HEK293 (cell line): ENCODE measurements around the gene MLN.

Experiments used
- CTCF ChIA-PET: fragments of 350-600 bp; formaldehyde crosslinking; extraction: SDS; loops from one replicate; lab custom pipeline; 2021; ENCODE audit warnings: antibody characterized with exemption; lab: Yijun Ruan, JAX
- POLR2A ChIA-PET: fragments of 300-600 bp; formaldehyde crosslinking; extraction: SDS; loops from one replicate; lab custom pipeline; 2020; ENCODE audit warnings: antibody characterized with exemption, inconsistent platforms; lab: Yijun Ruan, JAX
- H3K27ac ChIP-seq: fragments of 200-500 bp; sonication (Bioruptor generic); 2 replicates; pipeline ENCODE4 v1.5.1; 2014; ENCODE audit warnings: low read depth, low read length, control low read depth, inconsistent platforms; ENCODE audit errors: extremely low read depth
- H3K36me3 ChIP-seq, 2 experiments: fragments of 200-500 bp in 1 of 2; sonication (Bioruptor generic) in 1 of 2; 1 replicate in 1 of 2; 2 replicates in 1 of 2; pipeline ENCODE4 v1.5.1; 2014 to 2017; ENCODE audit warnings: inconsistent platforms in 2 of 2, low read length in 2 of 2; ENCODE audit not compliant: control insufficient read depth in 2 of 2, insufficient read depth in 1 of 2
- H3K4me1 ChIP-seq: fragments of 200-500 bp; sonication (Bioruptor generic); 2 replicates; pipeline ENCODE4 v1.5.1; 2014; ENCODE audit warnings: mild to moderate bottlenecking, low read length, inconsistent platforms; ENCODE audit not compliant: control insufficient read depth, insufficient read depth
- H3K4me3 ChIP-seq: 2 replicates; pipeline ENCODE4 v1.5.1; 2011; ENCODE audit warnings: low read depth, mild to moderate bottlenecking, control low read depth, low read length, moderate library complexity
- H3K9me3 ChIP-seq: fragments of 200-500 bp; sonication (Bioruptor generic); 2 replicates; pipeline ENCODE4 v1.5.1; 2014; ENCODE audit warnings: low read depth, low read length, inconsistent platforms; ENCODE audit not compliant: control insufficient read depth, insufficient read depth
- ATF2 ChIP-seq: fragments of 450-650 bp; formaldehyde crosslinking; IDR thresholded peaks from 2 replicates; pipeline ENCODE4 v1.5.1; 2016; ENCODE audit warnings: missing biosample characterization, missing genetic modification characterization, low read depth
- GLIS1 ChIP-seq: fragments of 450-650 bp; formaldehyde crosslinking; IDR thresholded peaks from 2 replicates; pipeline ENCODE4 v1.5.1; 2016; ENCODE audit warnings: missing biosample characterization, missing genetic modification characterization
- HOXA7 ChIP-seq: sonication (generic); formaldehyde crosslinking; IDR thresholded peaks from 2 replicates; pipeline ENCODE4 v1.8.1; 2022; ENCODE audit warnings: missing genetic modification reagents, borderline replicate concordance
- KLF7 ChIP-seq: fragments of 450-650 bp; formaldehyde crosslinking; IDR thresholded peaks from 2 replicates; pipeline ENCODE4 v1.5.1; 2016; ENCODE audit warnings: missing biosample characterization, missing genetic modification characterization, borderline replicate concordance
- SP2 ChIP-seq: fragments of 450-650 bp; formaldehyde crosslinking; IDR thresholded peaks from 2 replicates; pipeline ENCODE4 v1.5.1; 2016; ENCODE audit warnings: missing biosample characterization, missing genetic modification characterization
- TRIM28 ChIP-seq: IDR thresholded peaks from 2 replicates; pipeline ENCODE4 v1.6.1; 2011; ENCODE audit warnings: low read length, control low read depth, borderline replicate concordance
- ZFP41 ChIP-seq: fragments of 450-650 bp; formaldehyde crosslinking; IDR thresholded peaks from 2 replicates; pipeline ENCODE4 v1.5.1; 2016; ENCODE audit warnings: missing biosample characterization, missing genetic modification characterization, borderline replicate concordance
- ZIC2 ChIP-seq: fragments of 450-650 bp; formaldehyde crosslinking; IDR thresholded peaks from 2 replicates; pipeline ENCODE4 v1.5.1; 2016; ENCODE audit warnings: missing biosample characterization, missing genetic modification characterization
- ZNF133 ChIP-seq: fragments of 450-650 bp; formaldehyde crosslinking; IDR thresholded peaks from 2 replicates; pipeline ENCODE4 v1.5.1; 2016; ENCODE audit warnings: missing biosample characterization, missing genetic modification characterization
- ZNF138 ChIP-seq: fragments of 450-650 bp; formaldehyde crosslinking; IDR thresholded peaks from 2 replicates; pipeline ENCODE4 v1.5.1; 2016; ENCODE audit warnings: missing biosample characterization, missing genetic modification characterization, borderline replicate concordance
- ZNF148 ChIP-seq: fragments of 450-650 bp; formaldehyde crosslinking; IDR thresholded peaks from 2 replicates; pipeline ENCODE4 v1.5.0; 2017; ENCODE audit warnings: missing biosample characterization, missing genetic modification characterization, borderline replicate concordance
- ZNF184 ChIP-seq: fragments of 450-650 bp; IDR thresholded peaks from 2 replicates; pipeline ENCODE4 v1.5.1; 2018; ENCODE audit warnings: missing biosample characterization, mild to moderate bottlenecking, missing genetic modification characterization
- ZNF23 ChIP-seq: fragments of 450-650 bp; formaldehyde crosslinking; IDR thresholded peaks from 2 replicates; pipeline ENCODE4 v1.5.1; 2016; ENCODE audit warnings: missing biosample characterization, missing genetic modification characterization, borderline replicate concordance
- ZNF423 ChIP-seq: fragments of 450-650 bp; formaldehyde crosslinking; IDR thresholded peaks from 2 replicates; pipeline ENCODE4 v1.5.1; 2016; ENCODE audit warnings: missing biosample characterization, missing genetic modification characterization
- ZNF513 ChIP-seq: fragments of 450-650 bp; IDR thresholded peaks from 2 replicates; pipeline ENCODE4 v1.5.1; 2018; ENCODE audit warnings: missing biosample characterization, missing genetic modification characterization
- ZNF560 ChIP-seq: fragments of 450-650 bp; formaldehyde crosslinking; IDR thresholded peaks from 2 replicates; pipeline ENCODE4 v1.5.1; 2017; ENCODE audit warnings: missing biosample characterization, missing genetic modification characterization, borderline replicate concordance
- ZNF629 ChIP-seq: fragments of 450-650 bp; formaldehyde crosslinking; IDR thresholded peaks from 2 replicates; pipeline ENCODE4 v1.5.1; 2017; ENCODE audit warnings: missing biosample characterization, missing genetic modification characterization

The MLN gene

GRCh38 chr6:33777398-33778388, 26.1 kb downstream of the MLN start:
- Histone ChIP-seq H3K4me1 (no peaks in the 10 kb centered on the region), H3K36me3 (peaks cover 10 to 97% of the 10 kb centered on the region in 2 experiments), H3K9me3 (no peaks in the 10 kb centered on the region), H3K4me3 (no peak overlapping the region)
- ChIA-PET CTCF (interaction anchor here (0.5 to 3.3 kb wide), 9 partner anchors 10 to 869 kb away, joined by 3 to 9 read pairs (median 3); partner anchors contain the start of gene LEMD2), POLR2A (interaction anchor here (1.2 kb wide), 1 partner anchor 11 kb away, joined by 3 read pairs; the partner anchor contains the start of gene LEMD2)
- no peak for TF ChIP-seq ZFP41 (tag by site-specific recombination)
- no peak for TF ChIP-seq KLF7 (tag by site-specific recombination)
- TF ChIP-seq ZNF23 (tag by site-specific recombination): no peak
- TF ChIP-seq ZNF138 (tag by site-specific recombination): no peak
- no peak for TF ChIP-seq ZNF133 (tag by site-specific recombination)
- TF ChIP-seq ZIC2 (tag by site-specific recombination): peak; percentile 82
- no peak for TF ChIP-seq ZNF629 (tag by site-specific recombination)
- TF ChIP-seq GLIS1 (tag by site-specific recombination): peak; percentile 47
- no peak for TF ChIP-seq ZNF513
- no peak for TF ChIP-seq ZNF148 (tag by site-specific recombination)
- TF ChIP-seq ZNF560: no peak
- TF ChIP-seq ZNF184 (tag by site-specific recombination): no peak
- no peak for TF ChIP-seq ATF2 (tag by site-specific recombination)
- TF ChIP-seq TRIM28: no peak
- no peak for TF ChIP-seq HOXA7
- TF ChIP-seq, all 188 proteins: peak for 2
- H3K27ac ChIP-seq: no peak overlapping the region

- no peaks in the 10 kb centered on the region for H3K9me3 ChIP-seq
- no peak for TF ChIP-seq ZNF423 (tag by site-specific recombination)
- TF ChIP-seq SP2 (tag by site-specific recombination): no peak
- ChIA-PET CTCF (no interaction called here), POLR2A (no interaction called here)
- no peak overlapping the region for H3K27ac ChIP-seq
- H3K36me3 ChIP-seq: peaks cover 10 to 95% of the 10 kb centered on the region in 2 experiments
- H3K4me1 ChIP-seq: no peaks in the 10 kb centered on the region
- H3K4me3 ChIP-seq: no peak overlapping the region
Observed at GRCh38 chr6:33776764-33777163, 27.0 kb downstream of the MLN start.
